ENCODE results near the gene TAPT1. TPM values are rescaled to one million over a fixed set of nuclear protein-coding genes. Genes with fewer than 3 reads are reported as not detected.

The TAPT1 gene
- total and polyA plus RNA-seq, 2 donors (not counting 3 experiments of a cell fraction or from before 2014, with no cell fraction given), result 6.9 to 17.5 TPM

DNA sequence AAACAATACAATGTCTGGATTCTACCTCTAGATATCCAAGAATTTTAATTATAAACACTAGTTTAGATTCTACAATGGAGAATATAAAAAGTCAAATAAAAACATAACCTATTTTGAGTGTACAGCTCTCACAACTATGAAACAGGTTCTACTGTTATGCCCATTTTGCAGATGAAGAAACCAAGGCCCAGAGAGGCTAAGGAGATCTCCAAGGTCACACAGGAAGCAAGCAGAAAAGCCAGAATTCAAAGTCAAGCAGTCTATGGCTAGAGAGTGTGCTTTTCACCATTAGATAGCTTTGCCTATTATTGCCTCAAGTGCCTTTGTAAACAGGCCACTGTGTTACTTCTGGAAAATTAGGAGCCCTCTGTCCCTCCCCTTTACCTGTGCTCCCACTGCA is 7.3 kb downstream of the TAPT1 start:
- Histone ChIP-seq H3K4me1 (ENCODE audit: control insufficient read depth, extremely low read depth, insufficient read depth, low read length) (no peaks in the 10 kb centered on the region), H3K4me2 (ENCODE audit: insufficient read depth, low read length) (no peak overlapping the region), H3K27ac (ENCODE audit: insufficient read depth, low read depth, low read length) (no peak overlapping the region), H4K20me1 (replicated peaks; ENCODE audit: control insufficient read depth, extremely low read depth, insufficient read depth, low read length) (peaks cover 3% of the 10 kb centered on the region), H3K36me3 (ENCODE audit: control insufficient read depth in 2 of 2, extremely low read depth in 1 of 2, insufficient read depth in 2 of 2, low read length in 2 of 2) (no peaks in the 10 kb centered on the region), H3K9me3 (replicated peaks; ENCODE audit: control insufficient read depth, insufficient read depth, low read length) (no peaks in the 10 kb centered on the region), H3K27me3 (ENCODE audit: control insufficient read depth in 2 of 2, insufficient read depth in 2 of 2, low read length in 2 of 2) (no peaks in the 10 kb centered on the region), H3K9ac (replicated peaks; ENCODE audit: extremely low read depth, insufficient read depth, low read length) (no peak overlapping the region), H3K9me1 (replicated peaks; ENCODE audit: control insufficient read depth, extremely low read depth, insufficient read depth, low read length) (no peaks in the 10 kb centered on the region), H3K4me3 (replicated peaks in 1 of 3; ENCODE audit: insufficient read depth in 1 of 3, low read depth in 1 of 3, low read length in 3 of 3) (no peak overlapping the region), H2AFZ (ENCODE audit: low read depth, low read length) (no peak overlapping the region), H3K79me2 (ENCODE audit: control insufficient read depth, insufficient read depth, low read length) (peaks cover 19% of the 10 kb centered on the region)
- intact Hi-C loops (cut with micrococcal nuclease), result no loop called here
- POLR2A ChIA-PET, result no interaction called here
- CTCF ChIA-PET, result interaction anchor here (1.1 to 5.0 kb wide), 4 partner anchors 8 to 1229 kb away, joined by 3 to 23 read pairs (median 3); no protein-coding TSS in a partner anchor
- dilution Hi-C loops (cut with MboI; ENCODE audit: extremely low pct_ligation_motif_present, low sequenced_read_pairs), result no loop called here
- no TSS peak for BruUV-seq (replicated peaks)
- DNase-seq (ENCODE audit: low read depth, low spot score) (no peak), FAIRE-seq (no peak)
- no peak for TF ChIP-seq EZH2 (IDR thresholded peaks at IDR 0.05; ENCODE audit: borderline replicate concordance, low read depth, low read length, severe bottlenecking)
- TF ChIP-seq, protein P1, sequence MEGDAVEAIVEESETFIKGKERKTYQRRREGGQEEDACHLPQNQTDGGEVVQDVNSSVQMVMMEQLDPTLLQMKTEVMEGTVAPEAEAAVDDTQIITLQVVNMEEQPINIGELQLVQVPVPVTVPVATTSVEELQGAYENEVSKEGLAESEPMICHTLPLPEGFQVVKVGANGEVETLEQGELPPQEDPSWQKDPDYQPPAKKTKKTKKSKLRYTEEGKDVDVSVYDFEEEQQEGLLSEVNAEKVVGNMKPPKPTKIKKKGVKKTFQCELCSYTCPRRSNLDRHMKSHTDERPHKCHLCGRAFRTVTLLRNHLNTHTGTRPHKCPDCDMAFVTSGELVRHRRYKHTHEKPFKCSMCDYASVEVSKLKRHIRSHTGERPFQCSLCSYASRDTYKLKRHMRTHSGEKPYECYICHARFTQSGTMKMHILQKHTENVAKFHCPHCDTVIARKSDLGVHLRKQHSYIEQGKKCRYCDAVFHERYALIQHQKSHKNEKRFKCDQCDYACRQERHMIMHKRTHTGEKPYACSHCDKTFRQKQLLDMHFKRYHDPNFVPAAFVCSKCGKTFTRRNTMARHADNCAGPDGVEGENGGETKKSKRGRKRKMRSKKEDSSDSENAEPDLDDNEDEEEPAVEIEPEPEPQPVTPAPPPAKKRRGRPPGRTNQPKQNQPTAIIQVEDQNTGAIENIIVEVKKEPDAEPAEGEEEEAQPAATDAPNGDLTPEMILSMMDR (IDR thresholded peaks at IDR 0.05; ENCODE audit: extremely low read depth in 1 of 2, insufficient read depth in 1 of 2, low read depth in 1 of 2, low read length in 2 of 2), result no peak
- TF ChIP-seq POLR2A (IDR thresholded peaks at IDR 0.05; ENCODE audit: low read depth, low read length), result no peak
- no peak for TF ChIP-seq POLR2AphosphoS5 (IDR thresholded peaks at IDR 0.05; ENCODE audit: insufficient read depth, low read depth, low read length)
- TF ChIP-seq MYC (IDR thresholded peaks at IDR 0.05; ENCODE audit: low read depth, low read length), result no peak
- no peak for TF ChIP-seq FOS (IDR thresholded peaks at IDR 0.05; ENCODE audit: borderline replicate concordance, insufficient read depth, low read length)
- no peak for TF ChIP-seq GATA2 (IDR thresholded peaks at IDR 0.05; ENCODE audit: insufficient read depth, insufficient read length, low read depth, low read length)
- no peak for TF ChIP-seq JUN (IDR thresholded peaks at IDR 0.05; ENCODE audit: borderline replicate concordance, insufficient read depth, insufficient read length, low read depth)
- TF ChIP-seq MAX (IDR thresholded peaks at IDR 0.05; ENCODE audit: insufficient read depth, insufficient read length), result no peak
